ENCODE data around the gene DOCK2.
"Not testable (repeated sequence)": the region's sequence is repeated elsewhere in the genome, so short reads cannot be mapped to it uniquely, and the experiment has no call there.

Gene DOCK2

GRCh38 chr5:169810524-169810923 lies 173.4 kb downstream of the DOCK2 start:
- in situ Hi-C loops (cut with MboI; ENCODE audit: low sequenced_read_pairs), result no loop called here

GRCh38 chr5:169811023-169811422 lies 173.9 kb downstream of the DOCK2 start:
- in situ Hi-C loops (cut with MboI; ENCODE audit: low sequenced_read_pairs), result no loop called here

- in situ Hi-C loops (cut with MboI; ENCODE audit: low sequenced_read_pairs), result no loop called here
Measured at GRCh38 chr5:169811680-169812079, 174.6 kb downstream of the DOCK2 start.

DNA sequence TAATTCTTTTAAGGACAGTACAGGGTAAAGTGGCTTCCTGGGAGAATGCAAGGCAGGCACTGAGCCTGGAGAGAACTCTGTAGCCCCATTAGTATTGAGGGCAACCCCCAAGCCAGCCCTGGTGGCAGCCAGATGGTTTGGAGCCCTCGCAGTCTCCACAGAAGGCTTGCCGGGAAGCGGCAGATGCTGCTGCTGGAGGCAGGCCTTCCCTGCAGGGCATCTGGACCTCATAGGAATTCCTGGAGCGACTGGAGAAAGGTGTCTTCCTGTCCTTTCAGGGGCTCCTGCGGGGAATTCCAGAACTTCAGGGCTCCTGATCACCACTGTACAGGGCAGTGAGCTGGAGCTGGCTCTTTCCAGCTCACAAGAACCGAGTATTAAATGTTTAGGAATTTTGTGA lies 175.7 kb downstream of the DOCK2 start:
- in situ Hi-C loops (cut with MboI; ENCODE audit: low sequenced_read_pairs), result no loop called here

DNA sequence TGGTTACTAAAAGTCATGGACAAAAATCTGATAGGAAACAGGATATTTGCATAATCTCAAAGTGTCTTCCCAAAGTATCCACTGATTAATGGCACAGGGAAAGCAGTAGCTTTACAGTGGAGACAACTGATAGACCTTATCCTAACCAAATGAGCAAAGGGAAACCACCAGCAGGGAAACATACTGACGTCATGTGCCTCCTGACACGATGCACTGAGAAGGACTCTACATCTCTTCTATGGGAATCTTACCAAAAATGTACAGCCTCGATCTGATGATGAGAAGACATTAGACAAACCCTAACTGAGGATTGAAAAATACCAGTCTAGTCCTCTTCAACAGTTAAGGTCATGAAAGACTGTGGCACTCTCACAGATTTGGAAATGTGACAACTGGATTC lies 177.0 kb downstream of the DOCK2 start:
- in situ Hi-C loops (cut with MboI; ENCODE audit: low sequenced_read_pairs), result no loop called here

DNA sequence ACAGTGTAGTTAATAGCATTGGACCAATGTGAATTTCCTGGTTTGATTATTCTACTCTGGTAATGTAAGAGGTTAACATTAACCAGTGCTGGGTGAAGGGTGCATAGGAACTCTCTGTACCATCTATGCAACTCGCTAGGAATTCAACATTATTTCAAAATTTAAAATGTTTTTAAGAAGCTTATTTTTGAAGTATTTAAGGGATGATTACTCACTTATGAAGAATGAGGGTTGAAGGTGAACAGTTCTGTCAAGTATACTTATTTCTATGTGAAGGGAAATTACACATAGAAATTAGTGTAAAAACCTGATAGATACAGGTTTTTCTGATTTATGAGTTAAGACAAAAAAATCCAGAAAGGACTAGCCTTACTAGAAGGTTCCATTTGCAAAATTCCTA lies 177.4 kb downstream of the DOCK2 start:
- in situ Hi-C loops (cut with MboI; ENCODE audit: low sequenced_read_pairs), result no loop called here

GRCh38 chr5:169817031-169817430 lies 180.0 kb downstream of the DOCK2 start:
- in situ Hi-C loops (cut with MboI; ENCODE audit: low sequenced_read_pairs), result no loop called here

DNA sequence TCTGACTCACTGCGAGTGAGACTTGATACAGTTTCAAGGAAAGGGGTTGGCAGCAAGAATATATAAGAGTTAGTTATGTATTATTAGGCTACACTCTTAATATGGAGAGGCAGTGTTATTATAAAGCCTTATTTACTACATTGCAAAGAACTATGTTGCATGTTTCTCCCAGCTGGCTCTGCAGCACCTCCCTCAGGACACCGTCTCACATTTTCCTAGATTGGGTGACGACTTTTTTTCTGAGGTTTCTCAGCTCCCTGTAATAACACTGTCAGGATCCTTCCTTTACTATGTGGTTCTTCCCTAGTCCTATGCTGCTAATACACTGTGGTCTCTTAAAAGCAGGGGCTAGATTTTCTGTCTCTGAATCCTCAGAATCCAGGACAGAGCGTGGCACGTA lies 189.5 kb downstream of the DOCK2 start:
- in situ Hi-C loops (cut with MboI; ENCODE audit: low sequenced_read_pairs), result no loop called here

GRCh38 chr5:169827769-169828168 lies 190.7 kb downstream of the DOCK2 start:
- in situ Hi-C loops (cut with MboI; ENCODE audit: low sequenced_read_pairs), result no loop called here

- in situ Hi-C loops (cut with MboI; ENCODE audit: low sequenced_read_pairs), result no loop called here
Measured at GRCh38 chr5:169828385-169828784, 191.3 kb downstream of the DOCK2 start.

DNA sequence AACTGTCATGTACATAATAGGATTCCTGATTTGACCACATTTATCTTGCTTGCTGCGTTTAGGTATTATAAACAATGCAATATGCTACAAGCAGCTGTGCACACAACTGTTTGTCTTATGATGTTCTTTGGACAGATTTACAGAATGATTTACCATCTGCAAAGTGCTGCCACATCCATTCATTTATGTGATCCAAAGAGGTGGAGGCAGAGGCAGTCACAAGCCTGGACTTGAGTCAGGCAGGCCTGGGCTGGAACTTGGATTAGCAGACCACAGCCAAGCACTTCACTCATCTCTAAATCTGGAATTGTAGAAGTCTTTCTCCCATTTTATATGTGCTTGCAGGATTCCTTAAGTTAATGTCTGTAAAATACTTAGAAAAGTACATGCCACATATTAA lies 194.3 kb downstream of the DOCK2 start:
- in situ Hi-C loops (cut with MboI; ENCODE audit: low sequenced_read_pairs), result no loop called here

DNA sequence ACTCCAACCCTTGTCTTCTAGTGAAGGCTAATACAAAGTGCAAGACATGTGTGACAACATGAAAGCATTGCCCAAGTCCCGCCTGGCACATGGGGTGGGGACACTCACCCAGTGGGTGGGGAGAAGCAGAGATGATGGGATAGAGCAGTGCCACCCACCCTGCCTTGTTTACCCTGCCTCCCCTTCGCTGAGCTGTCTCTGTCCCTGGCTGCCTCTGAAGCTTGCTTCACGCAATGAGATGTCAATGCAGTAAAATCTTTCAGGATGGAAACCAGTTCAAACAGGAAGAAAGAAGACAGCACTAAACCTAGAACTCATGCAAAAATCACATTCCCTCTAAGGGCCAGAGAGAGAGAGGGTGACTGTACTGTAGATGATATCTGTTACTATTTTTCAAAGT lies 195.2 kb downstream of the DOCK2 start:
- in situ Hi-C loops (cut with MboI; ENCODE audit: low sequenced_read_pairs), result no loop called here

DNA sequence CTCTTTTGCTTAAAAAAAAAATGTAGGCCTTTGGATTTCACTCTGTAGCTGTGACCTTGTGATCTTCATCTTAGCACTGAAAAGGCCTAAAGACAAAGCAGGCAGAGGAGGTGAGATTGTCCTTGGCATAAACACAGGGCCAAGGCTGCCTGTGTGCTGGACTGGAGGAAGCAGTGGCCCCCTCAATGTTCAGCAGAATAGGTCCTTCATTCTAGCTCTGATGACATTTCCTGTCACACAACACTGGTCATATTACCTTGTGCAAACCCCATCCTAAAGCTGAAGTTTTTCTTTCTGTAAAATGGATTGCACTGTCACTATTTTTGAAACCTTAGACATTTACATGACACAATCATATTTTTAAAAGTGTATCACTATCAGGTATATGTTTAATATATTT lies 195.8 kb downstream of the DOCK2 start:
- in situ Hi-C loops (cut with MboI; ENCODE audit: low sequenced_read_pairs), result no loop called here

DNA sequence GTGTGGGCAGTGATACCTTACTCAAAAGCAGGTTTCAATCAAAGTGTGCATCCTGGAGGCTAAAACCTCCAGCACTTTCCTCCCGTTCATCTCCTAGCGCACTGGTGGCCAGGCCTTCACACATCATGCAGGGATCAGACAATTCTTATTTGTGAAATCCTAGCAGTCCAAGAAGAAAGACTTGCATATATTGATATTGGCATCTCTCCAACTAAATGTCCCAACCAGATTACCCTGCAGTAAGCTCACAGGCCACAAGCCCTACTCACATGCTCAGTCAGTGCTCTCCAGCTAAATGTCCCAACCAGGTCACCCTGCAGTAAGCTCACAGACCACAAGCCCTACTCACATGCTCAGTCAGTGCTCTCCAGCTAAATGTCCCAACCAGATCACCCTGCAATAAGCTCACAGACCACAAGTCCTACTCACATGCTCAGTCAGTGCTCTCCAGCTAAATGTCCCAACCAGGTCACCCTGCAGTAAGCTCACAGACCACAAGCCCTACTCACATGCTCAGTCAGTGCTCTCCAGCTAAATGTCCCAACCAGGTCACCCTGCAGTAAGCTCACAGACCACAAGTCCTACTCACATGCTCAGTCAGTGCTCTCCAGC lies 196.7 kb downstream of the DOCK2 start:
- in situ Hi-C loops (cut with MboI; ENCODE audit: low sequenced_read_pairs), result not testable (repeated sequence)

GRCh38 chr5:169834540-169834939 lies 197.5 kb downstream of the DOCK2 start:
- in situ Hi-C loops (cut with MboI; ENCODE audit: low sequenced_read_pairs), result not testable (repeated sequence)

- in situ Hi-C loops (cut with MboI; ENCODE audit: low sequenced_read_pairs), result no loop called here
Measured at GRCh38 chr5:169836835-169837536, 199.9 kb downstream of the DOCK2 start.

DNA sequence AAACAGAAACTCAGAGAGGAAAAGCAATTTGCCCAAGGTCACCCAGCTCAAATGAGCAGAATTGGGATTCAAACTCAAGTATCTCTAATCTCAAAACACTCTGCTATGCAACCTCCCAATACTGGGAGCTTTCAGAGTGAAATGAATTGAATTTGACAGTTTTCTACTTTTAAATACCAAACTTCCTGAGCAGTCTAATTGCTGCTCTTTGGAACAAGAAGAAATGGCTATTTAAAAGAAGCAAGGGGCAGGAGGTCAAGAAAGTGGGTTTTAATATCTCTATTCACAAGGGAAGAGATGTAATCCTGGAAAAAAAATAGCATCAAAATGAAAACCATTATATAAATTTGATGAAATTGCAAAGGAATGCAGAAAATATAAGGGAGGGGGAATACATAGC lies 200.6 kb downstream of the DOCK2 start:
- in situ Hi-C loops (cut with MboI; ENCODE audit: low sequenced_read_pairs), result no loop called here

DNA sequence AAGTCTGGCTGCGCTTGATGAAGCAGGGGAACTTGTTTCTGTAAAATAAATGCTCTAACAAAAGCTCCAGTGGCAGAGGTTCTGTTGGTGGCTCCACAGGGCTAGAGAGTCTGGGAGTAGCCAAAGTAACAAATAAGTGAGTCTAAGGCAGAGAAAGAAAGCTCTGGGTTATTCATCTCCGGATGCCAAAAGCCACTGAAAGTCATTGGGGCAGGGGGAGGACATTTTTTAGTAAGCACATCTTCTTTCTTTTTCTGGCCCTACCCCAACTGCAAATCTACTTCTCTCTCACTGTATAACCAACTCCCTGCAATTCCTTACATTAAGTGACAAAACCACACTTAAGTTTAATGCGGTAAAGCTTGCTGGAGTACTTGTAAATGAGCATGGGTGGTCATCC lies 201.6 kb downstream of the DOCK2 start:
- in situ Hi-C loops (cut with MboI; ENCODE audit: low sequenced_read_pairs), result no loop called here

DNA sequence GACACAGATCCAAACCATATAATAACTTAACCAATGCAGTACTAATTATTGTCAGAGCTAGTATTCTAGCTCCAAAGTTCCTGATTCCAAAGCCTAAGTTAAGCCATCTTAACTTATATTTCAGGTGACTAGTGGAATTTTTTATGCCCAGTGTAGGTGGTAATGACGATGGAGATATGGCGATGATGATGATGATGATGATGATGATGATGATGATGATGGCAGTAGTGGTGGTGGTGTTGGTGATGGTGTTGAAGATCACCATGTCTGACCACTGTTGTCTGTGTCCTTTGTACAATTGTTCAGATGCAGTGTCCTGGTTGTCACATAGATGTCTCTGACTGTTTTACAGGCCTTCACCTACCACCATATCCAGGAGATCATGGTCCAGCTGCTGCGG lies 203.3 kb downstream of the DOCK2 start:
- in situ Hi-C loops (cut with MboI; ENCODE audit: low sequenced_read_pairs), result no loop called here

GRCh38 chr5:169842699-169843098 lies 205.6 kb downstream of the DOCK2 start:
- in situ Hi-C loops (cut with MboI; ENCODE audit: low sequenced_read_pairs), result no loop called here

DNA sequence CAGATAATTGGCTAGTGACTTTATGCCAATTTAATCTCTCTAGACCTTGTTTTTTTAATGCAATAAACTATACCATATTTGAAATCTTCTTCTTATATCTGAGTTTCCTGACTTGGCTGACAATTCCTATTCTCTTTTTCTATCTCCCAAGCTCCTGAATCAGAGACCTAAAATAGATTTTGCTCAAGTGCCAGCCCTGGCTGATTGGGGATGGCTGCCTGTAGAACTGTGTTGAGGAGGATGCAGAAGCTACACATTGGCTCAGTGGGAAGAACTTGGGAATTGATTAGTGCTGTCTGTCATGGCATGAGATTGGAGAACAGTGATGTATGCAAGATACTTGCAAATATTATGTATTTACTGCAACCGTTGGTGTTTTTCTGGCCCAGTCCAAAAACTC lies 210.4 kb downstream of the DOCK2 start:
- in situ Hi-C loops (cut with MboI; ENCODE audit: low sequenced_read_pairs), result no loop called here

DNA sequence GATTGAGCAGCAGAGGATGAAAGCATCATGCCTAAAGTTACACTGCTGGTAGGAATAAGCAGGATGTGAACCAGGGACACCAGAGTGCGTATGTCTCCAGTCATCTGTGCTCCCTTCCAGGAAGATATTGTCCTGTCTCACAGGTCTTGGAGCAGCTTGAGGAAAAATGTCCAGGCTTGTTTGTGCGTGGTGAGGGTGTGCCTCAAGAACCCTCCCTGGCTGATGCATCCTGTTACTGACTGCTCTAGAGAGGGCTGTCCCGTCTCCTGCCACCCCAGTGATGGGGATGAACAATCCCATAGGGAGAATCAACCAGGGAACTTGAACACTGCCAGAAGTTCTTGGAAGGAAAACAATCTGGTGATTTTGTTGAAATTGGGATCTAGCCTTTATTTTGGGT lies 211.2 kb downstream of the DOCK2 start:
- in situ Hi-C loops (cut with MboI; ENCODE audit: low sequenced_read_pairs), result no loop called here

GRCh38 chr5:169848792-169849191 lies 211.7 kb downstream of the DOCK2 start:
- in situ Hi-C loops (cut with MboI; ENCODE audit: low sequenced_read_pairs), result no loop called here

All from HL-60/S4 treated with retinoic acid at 250 ng/mL for 4 days and 3 days (cell line).